GM19463 (cell line): Measurements from ENCODE around the gene EVI2B.
"Not testable (repeated sequence)": the region's sequence is repeated elsewhere in the genome, so short reads cannot be mapped to it uniquely, and the experiment has no call there.

Experiments
- ATAC-seq: cut with Tn5 transposase; IDR thresholded peaks from one replicate; pipeline ENCODE4 v1.9.1; 2021; ENCODE audit warnings: mild to moderate bottlenecking, moderate library complexity; ENCODE audit not compliant: unreplicated experiment

The EVI2B gene

DNA sequence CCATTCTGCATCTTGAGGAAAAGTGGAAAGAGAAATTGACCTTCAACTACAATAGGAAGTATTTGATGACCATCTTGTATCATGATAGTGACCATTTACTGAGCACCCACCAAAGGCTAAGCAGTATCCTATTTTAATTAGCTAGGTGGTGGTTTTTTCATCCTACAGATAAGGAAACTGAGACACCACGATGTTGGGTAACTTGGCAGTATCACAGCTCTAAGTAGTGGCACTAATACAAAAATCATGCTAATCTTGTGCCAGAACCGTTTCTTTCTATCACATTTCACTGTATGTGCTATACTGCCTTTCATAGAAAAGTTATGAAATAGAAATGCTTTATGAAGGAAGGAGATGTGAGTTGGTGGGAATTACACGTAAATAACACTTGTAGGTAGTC, 2.3 kb downstream of the EVI2B start:
- ATAC-seq, result no peak

DNA sequence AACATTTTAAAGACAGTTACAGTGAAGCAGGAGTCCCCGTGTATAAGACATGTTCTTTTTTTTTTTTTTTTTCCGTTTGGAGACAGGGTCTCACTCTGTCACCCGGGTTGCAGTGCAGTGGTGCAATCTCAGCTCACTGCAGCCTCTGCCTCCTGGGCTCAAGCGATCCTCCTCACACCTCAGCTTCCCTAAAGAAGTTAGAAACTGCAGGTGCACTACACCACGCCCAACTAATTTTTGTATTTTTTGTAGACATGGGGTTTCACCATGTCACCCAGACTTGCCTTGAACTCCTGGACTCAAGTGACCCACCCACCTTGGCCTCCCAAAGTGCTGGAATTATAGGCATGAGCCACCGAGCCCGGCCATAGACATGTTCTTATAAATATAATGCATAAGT, 3.0 kb downstream of the EVI2B start:
- no peak for ATAC-seq

DNA sequence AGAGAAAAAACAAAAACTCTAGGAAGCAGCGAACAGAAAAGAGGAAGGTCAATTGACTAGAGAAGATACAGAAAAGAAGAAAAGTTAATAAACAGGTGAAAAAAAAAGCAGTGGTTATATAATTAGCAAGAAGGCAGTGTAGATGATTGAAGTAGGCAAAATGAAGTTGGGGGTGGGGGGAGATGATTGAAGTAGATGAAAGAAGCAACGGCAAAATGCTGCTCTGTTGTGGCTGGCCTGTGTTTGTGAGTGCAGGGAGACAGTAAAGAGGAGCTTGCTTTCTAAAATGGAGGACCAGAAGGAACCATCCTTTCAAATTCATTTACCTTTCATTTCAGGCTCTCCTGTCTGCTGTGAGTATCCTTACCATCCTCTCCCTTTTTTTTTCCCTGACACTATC, 3.6 kb downstream of the EVI2B start:
- no peak for ATAC-seq

DNA sequence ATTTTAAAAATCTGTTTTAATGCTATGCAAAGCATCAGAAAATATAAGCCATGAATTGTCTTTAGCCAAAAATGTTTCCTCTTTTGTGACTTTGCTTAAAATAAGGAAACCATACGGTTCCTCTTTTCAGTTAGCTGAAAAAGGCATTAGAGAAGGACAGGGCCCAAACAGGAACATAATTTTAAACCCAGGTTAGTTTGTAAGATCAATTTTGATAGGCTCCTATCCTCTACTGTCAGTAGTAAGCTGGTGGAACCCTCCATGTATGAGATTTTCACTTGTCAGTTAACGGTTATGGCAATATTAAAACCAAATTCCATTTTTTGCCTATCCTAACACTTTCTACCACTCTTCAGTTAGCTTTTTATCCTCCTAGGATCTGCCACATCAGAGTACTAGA, 4.3 kb downstream of the EVI2B start:
- ATAC-seq, result no peak

DNA sequence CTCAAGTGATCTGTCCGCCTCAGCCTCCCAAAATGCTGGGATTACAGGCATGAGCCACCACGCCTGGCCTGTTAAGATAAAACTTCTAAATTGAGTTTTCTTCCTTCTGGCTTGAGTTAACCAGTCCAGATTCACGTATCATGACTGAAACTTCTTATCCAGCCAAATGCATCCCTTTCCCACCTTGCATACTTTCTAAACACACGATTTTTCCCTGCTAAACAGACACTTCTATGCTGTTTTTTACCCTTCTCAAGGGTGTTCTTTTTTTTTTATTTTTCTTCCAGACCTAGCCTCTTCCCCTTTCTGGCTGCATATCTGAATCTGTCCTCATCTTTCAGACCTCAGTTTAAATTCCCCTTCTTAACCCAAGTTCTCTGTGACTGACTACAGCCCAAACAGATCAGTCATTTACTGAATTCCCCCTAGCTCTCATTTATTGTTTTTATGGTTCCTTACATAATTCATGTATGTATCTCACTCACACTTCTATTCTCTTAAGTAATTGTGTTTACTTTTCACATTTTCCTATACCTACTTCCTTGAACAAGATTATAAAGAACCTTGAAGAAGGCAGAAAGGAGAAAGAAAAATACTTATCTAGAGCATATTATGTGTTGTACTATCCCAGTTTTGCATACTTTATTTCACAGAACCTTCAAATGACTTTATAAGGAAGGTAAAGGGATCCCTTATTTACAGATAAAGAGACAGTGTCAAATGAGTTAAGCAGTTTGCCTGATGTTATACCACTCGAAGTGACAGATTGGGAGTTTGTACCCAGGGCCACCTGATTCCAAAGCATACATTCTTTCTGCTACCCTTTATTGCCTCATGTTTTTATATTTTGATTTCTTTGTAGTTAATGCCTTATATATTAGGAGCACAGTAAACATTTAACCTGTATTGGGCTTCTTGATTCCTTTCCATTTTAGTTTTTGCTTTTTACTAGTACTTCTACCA, 5.2 kb downstream of the EVI2B start:
- no peak for ATAC-seq

DNA sequence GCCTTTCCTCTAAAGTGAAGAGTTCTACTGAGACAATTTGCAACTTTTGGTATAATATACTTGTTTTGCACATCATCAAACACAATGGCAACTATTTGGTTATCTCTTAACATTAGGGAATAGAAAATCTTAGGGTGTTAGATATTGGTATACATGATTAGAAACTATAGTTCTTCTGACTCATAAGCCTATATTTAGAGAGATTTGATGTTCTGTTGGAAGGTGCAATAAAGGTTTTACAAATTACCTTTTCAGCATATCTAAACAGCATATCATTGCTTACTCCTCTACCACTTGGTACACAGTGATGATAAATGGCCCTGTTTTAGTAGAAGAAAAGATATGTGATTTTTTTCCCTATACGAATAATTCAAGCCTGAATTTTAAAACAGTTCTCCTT, 6.2 kb downstream of the EVI2B start:
- no peak for ATAC-seq

DNA sequence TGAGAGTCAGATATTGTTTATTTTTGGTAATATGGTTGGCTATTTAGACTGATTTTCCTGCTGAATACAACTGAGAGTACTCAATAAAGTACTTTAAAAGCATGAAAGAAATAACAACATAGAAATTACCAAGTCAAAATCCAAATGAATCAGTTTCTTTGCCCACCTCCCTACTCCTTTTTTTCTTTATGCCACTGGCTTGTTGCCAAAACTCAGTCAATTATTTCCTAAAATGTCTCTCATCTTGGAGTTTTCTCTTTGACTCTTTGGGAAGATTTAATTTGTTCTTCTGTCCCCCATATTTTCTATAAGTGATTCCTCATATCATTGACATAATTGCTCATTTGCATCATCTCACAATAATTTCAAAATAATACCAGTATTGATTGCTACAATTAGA, 14.2 kb downstream of the EVI2B start:
- no peak for ATAC-seq

DNA sequence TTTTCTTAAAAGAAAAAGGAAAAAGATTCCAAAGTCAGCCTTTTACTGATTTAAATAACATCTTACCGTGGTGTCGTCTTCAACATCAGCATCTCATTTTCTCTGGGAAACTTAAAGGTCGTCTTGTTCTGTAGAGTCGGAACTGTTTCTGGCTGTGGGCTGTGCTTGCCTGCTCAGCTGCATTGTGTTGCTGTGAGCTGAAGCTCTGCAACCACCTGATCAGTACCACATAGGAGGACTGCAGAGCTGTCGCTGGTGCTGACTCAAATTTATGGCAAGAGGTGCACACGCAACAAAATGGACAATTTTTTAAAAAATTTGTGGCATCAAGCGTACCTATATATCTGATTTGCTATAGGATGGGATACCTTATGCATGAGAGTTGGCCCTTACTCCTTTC, 16.8 kb downstream of the EVI2B start, which contains the start of gene OMG:
Gene OMG, minus strand, starts transcription at position 150 of the 400 bp plus-strand sequence. CDS start 908 bp downstream, outside the sequence.
- ATAC-seq, result no peak

DNA sequence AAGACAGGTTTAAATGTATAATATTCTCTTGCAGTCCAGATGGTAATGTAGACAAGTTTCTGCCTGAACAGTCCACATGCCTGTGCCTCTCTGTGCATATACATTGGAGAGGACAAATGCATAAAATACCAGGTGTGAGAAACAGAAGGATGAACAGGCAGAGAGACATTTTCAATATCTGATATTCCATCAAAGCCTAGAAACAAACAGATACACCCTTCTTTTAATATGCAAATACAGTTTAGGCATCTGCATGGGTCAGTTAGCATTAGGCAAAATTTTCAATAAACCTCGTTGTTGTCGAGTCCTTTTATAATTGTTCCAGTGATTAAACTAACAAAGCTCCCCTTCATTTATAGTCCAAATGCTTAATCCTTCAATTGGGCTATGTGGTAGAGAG, 17.7 kb downstream of the EVI2B start:
- no peak for ATAC-seq

DNA sequence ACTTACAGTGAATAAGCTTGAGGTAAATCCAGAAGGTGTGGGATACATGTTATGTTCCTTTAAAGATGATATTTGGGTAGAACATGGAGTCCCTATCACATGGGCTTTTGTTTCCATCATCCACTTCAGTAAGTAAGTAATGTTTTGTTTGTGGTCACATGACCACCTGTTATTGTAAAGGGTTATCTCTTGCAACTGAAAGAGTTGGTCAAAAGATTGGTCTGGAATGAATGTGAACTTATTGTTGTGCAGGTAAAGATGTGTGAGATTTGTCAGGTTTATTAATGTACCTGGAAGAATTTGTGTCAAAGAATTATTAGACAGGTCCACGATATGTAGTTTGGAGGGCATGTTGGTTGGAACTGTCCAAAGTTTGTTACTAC, 18.4 kb downstream of the EVI2B start:
- no peak for ATAC-seq

DNA sequence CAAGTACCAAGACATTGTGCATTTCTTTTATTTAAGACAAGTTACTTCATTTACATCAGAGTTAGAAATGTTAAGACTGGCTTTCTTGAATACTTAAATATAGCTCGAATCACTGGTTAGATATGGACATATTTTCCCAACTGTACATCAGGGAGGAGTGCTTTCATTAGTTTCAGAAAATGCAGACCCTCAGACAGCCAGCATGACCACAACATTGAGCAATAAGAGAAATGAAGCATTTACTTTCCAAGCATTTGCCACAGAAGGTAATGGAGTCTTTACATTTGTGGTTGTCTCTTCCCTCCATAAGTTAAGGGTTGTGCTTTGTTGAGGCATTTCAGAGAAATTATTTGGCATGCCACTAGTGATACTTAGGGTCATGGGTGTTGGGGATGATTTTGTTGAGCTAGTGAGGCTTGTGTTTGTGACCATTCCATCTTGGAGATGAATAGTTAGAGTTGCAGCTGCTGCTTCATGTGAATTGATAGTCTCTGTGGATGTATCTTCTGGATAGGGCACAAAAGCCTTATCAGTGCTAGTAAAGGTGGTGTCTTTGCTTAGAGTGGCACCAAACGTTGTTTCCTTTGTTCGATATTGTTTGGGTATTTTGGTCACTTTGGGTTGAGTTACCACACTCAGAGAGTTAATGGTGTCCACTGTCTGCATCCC, 18.9 kb downstream of the EVI2B start:
- ATAC-seq, result no peak

DNA sequence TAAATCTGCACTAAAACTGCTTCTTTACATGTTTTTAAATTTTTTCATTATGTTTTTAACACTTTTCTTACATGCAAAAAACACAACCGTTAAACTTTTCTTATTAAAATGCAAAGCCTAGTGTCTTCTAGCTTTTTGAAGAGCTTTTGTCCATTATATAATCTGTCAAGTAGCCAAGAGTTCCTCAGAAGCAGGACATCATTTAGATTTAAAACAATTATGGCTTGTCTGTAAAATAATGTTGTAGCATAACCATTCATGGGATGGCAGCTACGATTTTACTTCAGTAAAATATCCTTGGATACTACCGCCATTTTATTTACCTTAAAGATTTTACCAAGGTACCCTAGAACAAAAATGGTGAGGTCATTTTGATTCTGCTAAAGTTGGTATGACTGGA, 19.6 kb downstream of the EVI2B start:
- ATAC-seq, result no peak

DNA sequence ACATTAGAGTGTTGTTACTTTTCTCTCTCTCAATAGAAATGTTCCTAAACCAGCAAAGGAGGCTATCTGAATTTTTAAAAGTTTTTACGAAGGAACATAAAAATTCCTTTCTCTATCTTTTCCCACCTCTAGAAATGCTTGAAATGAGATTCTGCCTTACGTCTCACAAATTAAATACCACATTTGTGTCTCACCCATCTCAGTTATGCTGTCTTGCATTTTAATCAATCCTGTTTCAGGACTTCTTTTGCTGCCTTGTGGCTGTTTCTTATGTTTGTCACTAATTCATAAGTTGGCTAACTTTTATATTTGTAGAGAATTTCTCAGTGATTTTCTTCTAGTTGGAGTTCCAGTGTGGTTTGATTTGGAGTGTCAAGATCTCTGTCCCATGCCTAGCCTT, 20.3 kb downstream of the EVI2B start:
- ATAC-seq, result no peak

DNA sequence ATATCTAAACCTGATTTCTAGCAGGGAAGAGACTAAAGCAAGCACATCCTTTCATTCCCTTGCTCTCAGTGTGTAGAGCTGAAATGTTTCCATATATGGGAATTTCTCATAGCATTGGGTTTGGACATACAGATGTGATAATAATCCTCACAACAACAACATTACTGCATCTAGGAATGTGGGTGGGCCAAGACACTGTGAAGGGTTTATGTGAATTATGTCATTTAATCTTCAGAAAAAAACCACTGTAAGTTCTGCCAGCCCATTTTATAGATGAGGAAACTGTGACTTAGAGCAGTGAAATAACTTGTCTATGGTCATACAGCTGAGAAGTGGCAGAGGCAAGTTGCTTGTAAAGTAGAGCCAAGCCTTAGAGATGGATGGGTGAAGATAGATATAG, 22.0 kb downstream of the EVI2B start:
- no peak for ATAC-seq

DNA sequence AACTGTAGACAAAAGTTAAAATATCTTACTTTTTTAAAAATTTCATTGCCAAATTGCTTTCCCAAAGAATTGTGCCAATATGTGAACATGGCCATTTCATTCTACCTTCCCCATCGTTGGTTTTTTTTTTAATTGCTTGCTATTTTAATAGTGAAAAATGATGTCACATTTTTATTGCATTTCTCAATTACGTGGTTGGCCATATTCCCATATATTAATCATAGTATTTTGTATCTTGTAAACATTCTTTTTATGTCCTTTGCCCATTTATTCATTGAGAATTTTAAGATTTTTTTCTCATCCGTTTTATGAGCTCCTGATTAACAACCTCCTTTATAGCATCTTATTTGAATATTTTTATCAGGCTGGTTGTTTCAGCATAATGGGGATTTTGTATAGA, 24.1 kb downstream of the EVI2B start:
- ATAC-seq, result no peak

DNA sequence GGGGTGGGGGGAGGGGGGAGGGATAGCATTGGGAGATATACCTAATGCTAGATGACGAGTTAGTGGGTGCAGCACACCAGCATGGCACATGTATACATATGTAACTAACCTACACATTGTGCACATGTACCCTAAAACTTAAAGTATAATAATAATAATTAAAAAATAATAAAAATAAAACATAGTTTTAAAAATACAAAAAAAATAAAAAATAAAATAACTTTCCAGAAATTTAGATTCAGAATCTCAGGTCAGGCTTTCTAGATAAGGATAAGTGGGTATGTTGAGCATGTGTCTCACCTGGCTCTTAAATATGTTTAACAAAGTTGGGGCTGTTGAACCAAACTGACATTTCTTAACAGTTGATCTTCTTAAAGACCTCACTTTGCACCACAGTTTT, 25.9 kb downstream of the EVI2B start:
- not testable (repeated sequence) for ATAC-seq

DNA sequence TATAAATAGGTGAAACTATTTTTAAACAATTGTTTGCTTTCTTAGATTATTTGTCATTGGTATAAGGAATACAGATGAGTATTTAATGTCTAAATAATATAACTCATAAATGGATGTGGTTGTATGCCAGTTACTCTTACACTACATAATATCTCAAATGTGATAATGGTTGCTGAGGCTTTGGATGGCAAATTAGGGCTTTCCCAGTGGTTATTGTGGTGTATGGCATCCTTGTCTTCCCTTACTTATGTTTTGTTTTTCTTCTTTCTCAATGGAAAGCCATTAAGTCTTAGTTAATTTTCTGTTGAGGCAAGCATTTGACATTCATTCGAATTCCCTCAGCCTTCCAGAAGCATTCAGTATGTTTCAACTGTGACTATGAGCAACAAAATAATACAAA, 27.3 kb downstream of the EVI2B start:
- no peak for ATAC-seq

DNA sequence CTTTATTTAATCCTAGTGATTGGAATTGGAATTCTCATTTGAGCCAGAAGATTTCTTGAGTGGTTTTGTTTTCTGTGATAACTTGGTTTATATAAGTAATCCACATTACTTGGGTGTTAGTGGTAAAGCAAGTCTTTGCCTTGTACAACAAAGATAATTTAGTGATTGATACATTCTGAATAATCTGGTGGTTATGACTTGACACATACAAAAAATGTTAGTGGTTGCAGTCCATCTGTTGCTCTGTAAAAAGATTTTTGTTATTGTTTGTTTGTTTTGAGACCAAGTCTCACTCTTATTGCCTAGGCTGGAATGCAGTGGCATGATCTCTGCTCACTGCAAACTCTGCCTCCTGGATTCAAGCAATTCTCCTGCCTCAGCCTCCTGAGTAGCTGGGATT, 30.0 kb downstream of the EVI2B start:
- ATAC-seq, result no peak

DNA sequence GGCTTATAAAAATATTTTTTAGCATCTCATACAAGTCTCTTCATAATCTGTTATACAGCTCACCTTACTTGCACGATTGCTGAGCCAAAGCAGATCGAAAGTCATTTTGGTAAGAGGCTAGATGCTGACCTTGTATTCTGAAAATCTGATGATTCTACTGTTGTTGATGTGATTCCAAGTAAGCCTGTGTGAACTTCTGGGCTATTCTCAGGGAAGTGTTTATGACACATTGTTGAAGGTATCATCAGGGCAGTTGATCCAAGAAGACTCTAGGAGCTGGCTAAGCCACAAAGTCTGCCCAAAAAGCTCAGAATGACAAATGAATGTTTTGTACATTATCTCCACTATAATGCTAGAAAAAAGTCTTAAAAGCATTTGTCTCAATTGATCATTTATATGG, 32.8 kb downstream of the EVI2B start:
- no peak for ATAC-seq

DNA sequence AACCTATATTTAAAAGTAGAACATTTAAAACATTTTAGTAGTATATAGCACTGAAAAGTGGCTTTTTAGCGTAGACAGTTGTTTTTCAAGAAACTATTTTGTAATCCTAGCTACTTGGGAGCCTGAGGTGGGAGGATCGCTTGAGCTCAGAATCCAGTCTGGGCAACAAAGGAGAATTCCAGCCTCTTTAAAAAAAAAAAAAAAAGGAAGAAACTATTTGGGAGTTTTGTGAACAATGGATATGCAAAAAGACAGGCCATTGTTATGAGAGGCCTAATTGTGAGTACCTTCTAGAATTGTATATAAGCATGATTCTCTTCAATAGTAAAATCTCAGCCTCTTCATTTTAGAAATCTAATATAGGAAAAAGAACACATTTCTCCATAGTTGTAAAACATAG, 34.5 kb downstream of the EVI2B start:
- no peak for ATAC-seq

DNA sequence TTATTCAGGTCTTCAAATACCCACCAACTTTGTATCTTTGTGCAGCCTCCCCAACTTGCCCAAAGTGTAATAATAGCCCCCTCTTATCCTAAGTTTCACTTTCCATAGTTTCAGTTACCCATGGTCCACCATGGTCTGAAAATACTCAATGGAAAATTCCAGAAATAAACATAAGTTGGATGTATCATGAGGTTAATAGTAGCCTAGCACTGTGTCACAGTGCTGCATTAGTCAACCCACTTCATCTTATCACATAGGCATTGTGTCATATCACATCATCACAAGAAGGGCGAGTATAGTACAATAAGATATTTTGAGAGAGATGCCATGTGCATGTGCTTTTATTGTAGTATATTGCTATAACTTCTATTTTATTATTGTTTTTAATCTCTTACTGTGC, 38.7 kb downstream of the EVI2B start:
- no peak for ATAC-seq

DNA sequence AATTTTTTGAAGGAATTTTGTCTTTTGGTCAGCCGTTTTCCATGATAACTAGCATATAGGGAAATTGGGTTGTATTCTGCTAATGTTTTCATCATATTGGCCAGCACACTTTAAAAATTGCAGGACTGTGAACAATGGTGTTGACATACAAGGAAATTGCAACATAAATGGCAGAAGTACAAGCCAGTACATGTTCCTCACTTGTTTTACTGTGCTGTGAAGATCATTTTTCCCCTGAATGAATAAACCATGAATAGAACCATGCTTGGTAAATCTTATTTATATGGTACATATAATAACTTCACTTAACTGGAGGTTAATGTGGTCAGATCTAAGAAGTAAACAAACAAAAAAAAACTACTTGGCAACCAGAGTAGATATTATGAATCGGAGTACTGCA, 39.6 kb downstream of the EVI2B start:
- no peak for ATAC-seq
